Measurements from ENCODE around the gene CGREF1. TPM values are rescaled to one million over a fixed set of nuclear protein-coding genes. Genes with fewer than 3 reads are reported as not detected.

Gene CGREF1
- total and polyA plus RNA-seq, 2 donors (not counting 3 experiments of a cell fraction or from before 2014, with no cell fraction given): 2.9 to 5.8 TPM

- FAIRE-seq: no peak
- intact Hi-C loops (cut with micrococcal nuclease): no loop called here
- POLR2A ChIA-PET: no interaction called here
These were observed 18.9 kb downstream of the CGREF1 start for GRCh38 chr2:27100036-27100435.

More at GRCh38 chr2:27100036-27100435, 18.9 kb downstream of the CGREF1 start:
- Histone ChIP-seq H3K9me1 (replicated peaks; ENCODE audit: control insufficient read depth, extremely low read depth, insufficient read depth, low read length) (no peaks in the 10 kb centered on the region), H3K27me3 (ENCODE audit: control insufficient read depth in 2 of 2, insufficient read depth in 2 of 2, low read length in 2 of 2) (no peaks in the 10 kb centered on the region), H3K4me3 (replicated peaks in 1 of 3; ENCODE audit: insufficient read depth in 1 of 3, low read depth in 1 of 3, low read length in 3 of 3) (no peak overlapping the region), H3K27ac (ENCODE audit: insufficient read depth, low read depth, low read length) (no peak overlapping the region), H3K79me2 (ENCODE audit: control insufficient read depth, insufficient read depth, low read length) (no peaks in the 10 kb centered on the region), H3K9me3 (replicated peaks; ENCODE audit: control insufficient read depth, insufficient read depth, low read length) (no peaks in the 10 kb centered on the region), H4K20me1 (replicated peaks; ENCODE audit: control insufficient read depth, extremely low read depth, insufficient read depth, low read length) (no peaks in the 10 kb centered on the region), H3K9ac (replicated peaks; ENCODE audit: extremely low read depth, insufficient read depth, low read length) (no peak overlapping the region), H2AFZ (ENCODE audit: low read depth, low read length) (no peak overlapping the region), H3K4me1 (ENCODE audit: control insufficient read depth, extremely low read depth, insufficient read depth, low read length) (no peaks in the 10 kb centered on the region), H3K4me2 (ENCODE audit: insufficient read depth, low read length) (no peak overlapping the region), H3K36me3 (ENCODE audit: control insufficient read depth in 2 of 2, extremely low read depth in 1 of 2, insufficient read depth in 2 of 2, low read length in 2 of 2) (no peaks in the 10 kb centered on the region)
- no peak for DNase-seq (ENCODE audit: low read depth, low spot score)
- BruUV-seq (replicated peaks): no TSS peak
- CTCF ChIA-PET: interaction anchor here (1.2 to 8.2 kb wide), 8 partner anchors 9 to 203 kb away, joined by 3 to 152 read pairs (median 9); partner anchors contain the start of gene PREB
- TF ChIP-seq POLR2A (IDR thresholded peaks at IDR 0.05; ENCODE audit: low read depth, low read length) (no peak), FOS (IDR thresholded peaks at IDR 0.05; ENCODE audit: borderline replicate concordance, insufficient read depth, low read length) (no peak), GATA2 (IDR thresholded peaks at IDR 0.05; ENCODE audit: insufficient read depth, insufficient read length, low read depth, low read length) (no peak), MAX (IDR thresholded peaks at IDR 0.05; ENCODE audit: insufficient read depth, insufficient read length) (no peak), CTCF (IDR thresholded peaks at IDR 0.05; ENCODE audit: extremely low read depth in 1 of 2, insufficient read depth in 1 of 2, low read depth in 1 of 2, low read length in 2 of 2) (no peak), EZH2 (IDR thresholded peaks at IDR 0.05; ENCODE audit: borderline replicate concordance, low read depth, low read length, severe bottlenecking) (no peak)
- dilution Hi-C loops (cut with MboI; ENCODE audit: extremely low pct_ligation_motif_present, low sequenced_read_pairs): no loop called here

Data from endothelial cell of umbilical vein (primary cell).